IPS DF 6.9 (cell line): Measurements from ENCODE around the gene PURB.

Experiments used
- DNase-seq: peaks from one replicate; pipeline ENCODE4 v3.0.0-alpha.2; 2013; ENCODE audit warnings: low read depth, low spot score
- H3K27ac ChIP-seq: one replicate; pipeline ENCODE4 v1.5.1; 2013; ENCODE audit warnings: low read length, control low read depth
- H3K27me3 ChIP-seq: 2 replicates; pipeline ENCODE4 v1.6.1; 2013; ENCODE audit warnings: mild to moderate bottlenecking, low read length; ENCODE audit not compliant: control insufficient read depth, insufficient read depth
- H3K36me3 ChIP-seq: 2 replicates; pipeline ENCODE4 v1.6.1; 2013; ENCODE audit warnings: low read length; ENCODE audit not compliant: control insufficient read depth, insufficient read depth
- H3K4me1 ChIP-seq: 2 replicates; pipeline ENCODE4 v1.6.1; 2013; ENCODE audit warnings: low read length; ENCODE audit not compliant: control insufficient read depth, insufficient read depth
- H3K4me3 ChIP-seq: 2 replicates; pipeline ENCODE4 v1.5.1; 2013; ENCODE audit warnings: mild to moderate bottlenecking, low read length
- H3K9me3 ChIP-seq: 2 replicates; pipeline ENCODE4 v1.6.1; 2013; ENCODE audit warnings: low read length, inconsistent platforms; ENCODE audit not compliant: control insufficient read depth, insufficient read depth
- WGBS: extraction: QIAGEN DNeasy Blood & Tissue Kit; methylation state at CpG from one replicate; pipeline ENCODE4 v1.1.7; 2013; ENCODE audit warnings: mixed read lengths, missing lambda C conversion rate; ENCODE audit not compliant: insufficient read length, insufficient coverage; 5-methylcytosine and 5-hydroxymethylcytosine counted together

PURB gene

DNA sequence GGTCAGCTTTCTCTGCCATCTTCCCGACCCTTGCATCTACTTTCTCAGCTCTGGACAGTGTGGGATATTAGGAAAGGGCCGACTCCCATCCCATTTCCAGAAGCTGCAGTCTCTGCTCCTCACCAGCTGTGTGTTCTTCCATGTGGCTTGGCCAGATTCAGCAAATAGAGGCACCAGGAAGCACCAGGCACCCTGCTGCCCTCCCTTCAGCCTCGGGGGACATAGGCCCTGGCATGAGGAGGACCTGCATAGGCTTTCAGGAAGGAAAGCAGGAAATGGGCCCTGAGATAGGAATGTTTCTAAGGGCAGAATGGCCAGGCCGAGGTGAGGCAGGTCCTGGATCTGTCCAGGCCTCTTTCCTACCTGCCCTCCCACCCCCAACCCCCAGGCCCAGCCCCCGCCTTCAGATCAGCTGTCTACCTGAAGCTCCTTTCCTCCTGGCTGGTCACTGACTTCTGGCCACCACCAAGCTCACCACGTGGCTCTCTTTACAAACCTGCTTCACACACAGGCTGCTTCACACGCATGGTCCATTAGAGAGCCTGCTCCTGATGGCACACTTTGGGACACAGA lies 27.5 kb upstream of the PURB start:
- no CpG with 5 or more reads among the region's 7 CpGs for WGBS
- Histone ChIP-seq H3K9me3 (no peaks in the 10 kb centered on the region), H3K4me1 (peaks cover 2% of the 10 kb centered on the region), H3K27ac (no peak overlapping the region), H3K36me3 (no peaks in the 10 kb centered on the region), H3K4me3 (no peak overlapping the region), H3K27me3 (no peaks in the 10 kb centered on the region)
- DNase-seq, result no peak

DNA sequence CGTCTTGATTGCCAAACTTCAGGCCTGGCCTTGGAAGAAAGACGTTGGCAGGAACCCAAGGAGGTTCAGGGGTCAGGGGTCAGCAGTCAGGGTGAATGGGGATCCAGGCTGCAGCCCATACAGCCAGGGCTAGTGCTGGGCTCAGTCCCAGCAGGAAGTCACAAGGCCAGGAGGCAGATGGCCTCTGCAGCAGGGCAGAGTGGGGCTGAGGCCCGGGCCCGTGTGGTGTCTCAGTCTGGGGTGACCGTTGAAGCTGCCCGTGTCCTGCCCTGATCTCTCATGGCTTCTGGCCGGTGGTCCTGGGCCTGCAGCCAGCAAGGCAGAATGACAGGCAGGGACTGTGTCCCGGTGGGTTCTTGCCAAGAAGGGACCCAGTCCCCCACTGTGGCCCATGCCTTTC lies 26.6 kb upstream of the PURB start:
- Histone ChIP-seq H3K36me3 (no peaks in the 10 kb centered on the region), H3K4me3 (no peak overlapping the region), H3K27ac (no peak overlapping the region), H3K4me1 (peaks cover 2% of the 10 kb centered on the region), H3K9me3 (no peaks in the 10 kb centered on the region), H3K27me3 (no peaks in the 10 kb centered on the region)
- no CpG with 5 or more reads among the region's 8 CpGs for WGBS
- no peak for DNase-seq

DNA sequence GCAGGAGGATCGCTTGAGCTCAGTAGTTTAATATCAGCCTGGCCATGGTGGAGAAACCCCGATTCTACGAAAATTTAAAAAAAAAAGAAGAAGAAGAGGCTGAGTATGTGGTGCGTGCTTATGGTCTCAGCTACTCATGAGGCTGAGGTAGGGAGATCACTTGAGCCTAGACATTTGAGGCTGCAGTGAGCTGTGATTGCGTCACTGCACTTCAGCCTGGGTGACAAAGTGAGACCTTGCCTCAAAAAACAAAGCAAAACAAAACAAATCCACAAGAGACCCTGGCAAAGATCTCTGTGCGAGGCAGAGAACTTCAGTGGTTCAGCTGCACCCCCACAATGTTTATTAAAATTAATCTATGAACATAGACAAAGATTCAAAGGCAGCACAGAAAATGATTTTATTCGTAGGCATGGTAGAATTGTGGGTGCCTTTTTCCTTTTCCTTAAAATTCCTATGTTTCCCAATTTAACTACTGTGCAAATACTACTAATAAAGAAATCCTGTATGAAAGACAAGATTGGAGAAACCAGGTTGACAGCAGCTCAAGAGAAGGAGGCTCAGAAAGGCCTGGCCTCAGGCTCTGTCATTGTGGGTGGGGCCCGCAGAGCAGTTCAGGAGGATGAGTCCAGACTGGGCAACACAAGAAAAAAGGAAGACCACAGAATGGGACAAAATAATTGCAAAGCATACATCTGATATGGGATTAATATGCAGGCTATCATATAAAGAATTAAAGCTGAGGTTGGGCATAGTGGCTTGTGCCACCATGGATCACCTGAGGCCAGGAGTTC lies 24.5 kb upstream of the PURB start:
- Histone ChIP-seq H3K4me3 (no peak overlapping the region), H3K27me3 (no peaks in the 10 kb centered on the region), H3K4me1 (peaks cover 2% of the 10 kb centered on the region), H3K9me3 (no peaks in the 10 kb centered on the region), H3K36me3 (no peaks in the 10 kb centered on the region), H3K27ac (no peak overlapping the region)
- WGBS, result no CpG with 5 or more reads among the region's 8 CpGs
- DNase-seq, result no peak

DNA sequence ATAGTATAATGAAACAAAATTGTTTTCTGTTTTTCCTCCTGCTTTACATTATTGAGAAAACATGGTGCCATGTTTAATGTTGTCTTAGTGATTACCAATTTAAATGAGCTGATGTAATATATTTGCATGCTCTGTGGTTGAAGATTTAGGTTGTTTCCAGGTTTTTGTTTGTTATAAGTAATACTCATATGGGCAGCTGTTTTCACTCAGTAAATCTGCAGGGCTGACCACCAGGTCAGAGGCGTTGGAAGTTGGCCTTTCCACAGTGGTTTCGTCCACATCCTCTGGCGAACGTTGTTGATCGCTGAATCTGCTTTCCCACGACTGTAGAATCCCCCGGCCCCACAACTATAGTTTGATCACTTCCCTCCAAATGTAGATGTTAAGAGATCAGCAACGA lies 21.6 kb upstream of the PURB start:
- Histone ChIP-seq H3K4me3 (no peak overlapping the region), H3K27ac (no peak overlapping the region), H3K4me1 (no peaks in the 10 kb centered on the region), H3K27me3 (no peaks in the 10 kb centered on the region), H3K36me3 (no peaks in the 10 kb centered on the region), H3K9me3 (no peaks in the 10 kb centered on the region)
- WGBS, result no CpG with 5 or more reads among the region's 8 CpGs
- no peak for DNase-seq

DNA sequence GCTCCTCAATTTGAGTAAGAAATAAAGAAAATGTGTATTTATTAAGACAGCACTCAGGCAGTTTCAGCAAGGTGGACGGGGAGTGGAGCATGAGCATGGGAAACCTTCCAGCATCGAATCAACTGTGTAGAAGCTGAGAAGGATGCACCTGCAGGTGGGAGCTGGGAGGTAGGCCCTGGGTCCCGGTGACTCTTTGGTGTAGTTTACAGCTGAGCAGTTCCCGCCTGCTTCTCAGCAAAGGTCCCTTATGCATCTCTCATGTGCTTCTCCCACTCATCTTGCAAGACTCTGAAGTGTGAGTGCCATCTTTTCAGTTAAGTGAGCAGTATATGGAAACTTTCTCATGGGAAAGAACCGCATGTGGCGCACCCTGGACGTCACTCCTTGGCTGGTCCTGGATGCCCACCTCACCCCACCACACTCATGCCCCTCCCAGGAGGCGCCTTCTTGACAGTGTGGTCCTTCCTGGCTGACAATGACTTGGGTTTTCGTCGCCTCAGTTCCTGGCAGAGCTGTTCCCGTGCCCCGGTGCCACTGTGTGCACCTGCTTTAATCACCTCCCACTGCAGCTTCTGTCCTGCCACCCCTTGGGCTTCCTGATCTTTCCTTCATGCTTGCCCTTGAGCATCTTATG lies 19.8 kb upstream of the PURB start:
- H3K36me3 ChIP-seq, result no peaks in the 10 kb centered on the region
- H3K9me3 ChIP-seq, result no peaks in the 10 kb centered on the region
- no peak overlapping the region for H3K4me3 ChIP-seq
- WGBS, result no CpG with 5 or more reads among the region's 12 CpGs
- no peaks in the 10 kb centered on the region for H3K27me3 ChIP-seq
- no peak overlapping the region for H3K27ac ChIP-seq
- no peak for DNase-seq
- no peaks in the 10 kb centered on the region for H3K4me1 ChIP-seq

DNA sequence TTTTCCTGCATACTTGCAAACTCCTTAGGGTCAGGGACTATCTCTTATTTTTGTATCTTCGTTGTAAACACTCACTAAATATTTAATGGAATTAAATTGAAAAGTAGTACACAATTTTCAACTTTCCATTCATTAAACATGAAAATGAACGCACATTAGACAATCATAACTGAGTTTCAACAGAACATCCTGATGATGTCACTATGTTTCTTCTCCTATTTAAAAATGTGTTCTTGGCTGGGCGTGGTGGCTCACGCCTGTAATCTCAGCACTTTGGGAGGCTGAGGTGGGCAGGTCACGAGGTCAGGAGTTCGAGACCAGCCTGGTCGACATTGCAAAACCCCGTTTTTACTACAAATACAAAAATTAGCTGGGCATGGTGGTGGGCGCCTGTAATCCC lies 14.1 kb upstream of the PURB start:
- Histone ChIP-seq H3K9me3 (no peaks in the 10 kb centered on the region), H3K27ac (no peak overlapping the region), H3K4me3 (no peak overlapping the region), H3K27me3 (no peaks in the 10 kb centered on the region; the same call in 1 of the 2 replicates), H3K4me1 (no peaks in the 10 kb centered on the region), H3K36me3 (no peaks in the 10 kb centered on the region)
- no peak for DNase-seq
- WGBS, result no CpG with 5 or more reads among the region's 9 CpGs

DNA sequence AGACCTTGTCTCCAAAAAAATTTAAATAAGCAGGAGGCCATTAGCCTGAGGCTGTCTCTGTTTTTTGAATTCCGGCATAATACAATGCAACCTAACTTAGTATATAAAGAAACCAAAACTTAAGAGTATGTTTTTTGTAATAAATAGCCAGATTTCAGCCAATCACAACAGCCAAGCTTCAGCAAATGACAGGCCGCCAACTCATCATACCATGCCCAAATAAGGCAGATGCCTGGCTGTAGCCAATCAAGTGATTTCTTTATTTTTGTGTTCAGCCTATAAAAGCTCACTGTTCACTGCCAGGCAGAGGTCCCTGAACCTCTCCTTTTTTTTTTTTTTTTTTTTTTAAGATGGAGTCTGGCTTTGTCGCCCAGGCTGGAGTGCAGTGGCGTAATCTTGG lies 12.7 kb upstream of the PURB start:
- no CpG with 5 or more reads among the region's 4 CpGs for WGBS
- H3K27ac ChIP-seq, result no peak overlapping the region

DNA sequence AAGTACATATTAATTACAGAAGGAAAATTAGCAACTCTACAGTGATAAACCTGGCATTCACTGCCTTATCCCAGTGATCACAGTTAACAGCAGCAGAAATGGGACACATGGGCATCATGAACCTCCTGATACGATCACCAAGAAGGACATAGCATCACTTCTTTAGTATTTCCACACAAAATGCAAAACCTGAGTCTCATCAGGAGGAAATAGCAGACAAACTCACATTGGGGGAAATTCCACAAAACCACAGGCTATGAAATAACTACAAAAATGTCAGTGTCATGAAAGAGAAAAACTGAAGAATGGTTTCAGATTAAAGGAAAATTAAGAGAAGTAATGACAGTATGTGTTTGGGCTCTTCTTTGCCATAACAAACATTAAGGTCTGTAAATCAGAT lies 12.0 kb upstream of the PURB start:
- H3K4me1 ChIP-seq, result no peaks in the 10 kb centered on the region
- H3K9me3 ChIP-seq, result no peaks in the 10 kb centered on the region
- no peaks in the 10 kb centered on the region; the same call in 1 of the 2 replicates for H3K27me3 ChIP-seq
- no CpG with 5 or more reads among the region's 1 CpG for WGBS
- H3K27ac ChIP-seq, result no peak overlapping the region
- no peak overlapping the region for H3K4me3 ChIP-seq
- no peak for DNase-seq
- H3K36me3 ChIP-seq, result no peaks in the 10 kb centered on the region

More for the DNA sequence above, 12.7 kb upstream of the PURB start:
- Histone ChIP-seq H3K4me3 (no peak overlapping the region), H3K9me3 (no peaks in the 10 kb centered on the region), H3K27me3 (no peaks in the 10 kb centered on the region; the same call in 1 of the 2 replicates), H3K36me3 (no peaks in the 10 kb centered on the region), H3K4me1 (no peaks in the 10 kb centered on the region)
- DNase-seq, result no peak

DNA sequence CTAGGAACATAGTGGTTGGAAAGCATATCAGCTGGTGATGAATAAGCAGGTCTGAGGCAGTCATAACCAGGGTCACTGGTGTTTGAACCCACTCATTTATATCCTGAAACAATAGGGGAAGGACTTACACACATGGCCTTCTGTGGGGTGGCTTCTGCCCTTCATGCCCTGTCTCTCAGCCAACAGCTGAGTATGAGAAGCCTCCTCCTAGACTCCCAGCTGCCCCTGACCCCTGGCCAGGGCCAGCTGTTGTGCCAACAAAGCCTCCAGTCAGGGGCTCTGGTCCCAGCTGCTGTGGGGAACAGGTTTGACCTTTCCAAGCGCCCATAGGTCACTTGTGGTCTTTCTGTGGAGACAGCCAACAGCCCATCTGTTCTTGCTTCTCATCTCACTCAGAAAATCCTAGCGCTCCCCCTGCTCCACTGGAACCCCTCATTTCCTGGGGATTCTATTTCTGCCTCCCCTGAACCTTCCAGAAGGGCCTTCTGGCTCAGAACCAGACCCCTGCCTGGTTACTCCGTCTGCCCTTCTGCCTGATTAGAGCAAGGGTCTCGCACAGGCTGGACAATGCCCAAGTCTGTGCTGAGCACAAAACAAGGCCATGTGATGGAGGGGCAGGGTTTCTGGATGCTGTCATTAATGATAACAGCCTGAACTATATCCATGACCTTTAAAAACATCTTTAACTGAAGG lies 9.7 kb upstream of the PURB start:
- no peak overlapping the region for H3K4me3 ChIP-seq
- WGBS, result no CpG with 5 or more reads among the region's 4 CpGs
- no peak overlapping the region for H3K27ac ChIP-seq
- no peak for DNase-seq
- no peaks in the 10 kb centered on the region for H3K4me1 ChIP-seq
- no peaks in the 10 kb centered on the region for H3K36me3 ChIP-seq
- no peaks in the 10 kb centered on the region for H3K9me3 ChIP-seq
- no peaks in the 10 kb centered on the region; the same call in 1 of the 2 replicates for H3K27me3 ChIP-seq

DNA sequence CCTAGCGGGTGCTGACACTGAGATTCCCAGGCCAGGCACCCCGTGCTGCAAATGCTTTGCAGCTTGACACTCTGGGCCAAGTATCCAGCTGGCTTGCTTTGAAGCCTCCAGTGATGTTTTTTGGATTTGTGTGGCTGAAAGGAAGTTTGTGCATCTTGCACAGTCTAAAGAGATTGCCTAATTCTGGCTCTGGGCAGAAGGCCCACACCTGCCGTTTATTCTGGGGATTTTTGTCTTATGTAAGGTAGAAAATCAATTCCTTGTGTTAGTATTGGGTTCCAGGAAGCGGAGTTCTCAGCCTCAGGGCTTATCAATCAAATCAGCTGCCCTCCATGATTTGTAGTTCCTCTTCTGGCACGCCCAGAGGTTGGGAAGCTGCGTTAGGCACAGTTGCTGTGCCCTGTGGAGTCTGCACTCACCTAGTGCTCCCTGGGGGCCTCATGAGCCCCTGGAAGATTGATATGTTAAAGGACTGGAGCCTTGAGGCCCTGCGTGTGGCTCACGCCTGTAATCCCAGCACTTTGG lies 8.4 kb upstream of the PURB start:
- no peak overlapping the region for H3K4me3 ChIP-seq
- H3K9me3 ChIP-seq, result no peaks in the 10 kb centered on the region
- H3K36me3 ChIP-seq, result no peaks in the 10 kb centered on the region
- WGBS, result no CpG with 5 or more reads among the region's 8 CpGs
- DNase-seq, result no peak
- H3K27ac ChIP-seq, result no peak overlapping the region
- H3K27me3 ChIP-seq, result no peaks in the 10 kb centered on the region; the same call in 1 of the 2 replicates
- H3K4me1 ChIP-seq, result no peaks in the 10 kb centered on the region
